H1 (cell line): ENCODE results near the gene KRTAP19-8. TPM values are rescaled to one million over a fixed set of nuclear protein-coding genes. Genes with fewer than 3 reads are reported as not detected.

ENCODE experiments used
- CTCF ChIA-PET: fragments of 300-600 bp; sonication (Branson Sonifier 250); formaldehyde crosslinking; loops from one replicate; lab custom pipeline; 2021; ENCODE audit not compliant: partially characterized antibody; lab: Charles Lee
- POLR2A ChIA-PET: fragments of 300-600 bp; sonication (Branson Sonifier 250); formaldehyde crosslinking; loops from one replicate; lab custom pipeline; 2021; ENCODE audit warnings: inconsistent platforms; ENCODE audit not compliant: partially characterized antibody; lab: Charles Lee
- DNase-seq, 2 experiments: peaks; one replicate each; pipeline versions ENCODE4 v3.0.0 to v3.0.0-alpha.2; 2010 to 2022; ENCODE audit warnings: low spot score in 2 of 2, low read depth in 1 of 2, mixed read lengths in 1 of 2
- FAIRE-seq: peaks from 2 replicates; lab custom pipeline; 2011; peaks lifted over from hg19 to GRCh38; lab: Jason Lieb, UNC
- H2AFZ ChIP-seq: 2 replicates; pipeline ENCODE4 v1.8.1; 2012; ENCODE audit warnings: low read length, inconsistent platforms
- H2AK5ac ChIP-seq: 2 replicates; pipeline ENCODE4 v1.6.1; 2013; ENCODE audit warnings: low read depth, low read length
- H2BK120ac ChIP-seq: replicated peaks from 2 replicates; pipeline ENCODE3; 2013; ENCODE audit warnings: low read depth, low read length, inconsistent platforms
- H2BK12ac ChIP-seq: 2 replicates; pipeline ENCODE4 v1.6.1; 2013; ENCODE audit warnings: low read depth, low read length
- H2BK15ac ChIP-seq: 2 replicates; pipeline ENCODE4 v1.6.1; 2013; ENCODE audit warnings: low read length
- H2BK20ac ChIP-seq: 2 replicates; pipeline ENCODE4 v1.6.1; 2013; ENCODE audit warnings: low read length
- H2BK5ac ChIP-seq: 2 replicates; pipeline ENCODE4 v1.6.1; 2013; ENCODE audit warnings: low read depth, low read length
- H3K14ac ChIP-seq: 2 replicates; pipeline ENCODE4 v1.6.1; 2013; ENCODE audit warnings: inconsistent platforms; ENCODE audit not compliant: insufficient read length
- H3K18ac ChIP-seq: 2 replicates; pipeline ENCODE4 v1.6.1; 2013; ENCODE audit warnings: low read length; ENCODE audit errors: extremely low read depth
- H3K23ac ChIP-seq: 2 replicates; pipeline ENCODE4 v1.6.1; 2013; ENCODE audit warnings: inconsistent platforms; ENCODE audit not compliant: insufficient read length
- H3K23me2 ChIP-seq: 2 replicates; pipeline ENCODE4 v1.6.1; 2013; ENCODE audit warnings: low read depth, low read length
- H3K27ac ChIP-seq: 2 replicates; pipeline ENCODE4 v1.6.1; 2011; ENCODE audit warnings: low read depth, low read length, inconsistent platforms
- H3K27me3 ChIP-seq, 4 experiments: replicated peaks in 1 of 4; 1 replicate in 1 of 4; 2 replicates in 3 of 4; pipeline versions ENCODE4 v1.6.1 to v1.8.1; 2011 to 2013; ENCODE audit warnings: low read length in 3 of 4, mild to moderate bottlenecking in 3 of 4, inconsistent platforms in 2 of 4, mixed read lengths in 2 of 4, moderate library complexity in 1 of 4; ENCODE audit not compliant: control insufficient read depth in 3 of 4, insufficient read depth in 3 of 4; ENCODE audit errors: extremely low read depth in 1 of 4
- H3K36me3 ChIP-seq, 4 experiments: 2 replicates each; pipeline versions ENCODE4 v1.6.1 to v1.8.1; 2011 to 2013; ENCODE audit warnings: mild to moderate bottlenecking in 4 of 4, low read length in 3 of 4, moderate library complexity in 2 of 4, control low read depth in 1 of 4, inconsistent platforms in 1 of 4; ENCODE audit not compliant: insufficient read depth in 4 of 4, control insufficient read depth in 2 of 4
- H3K4ac ChIP-seq: replicated peaks from 2 replicates; pipeline ENCODE3; 2013; ENCODE audit warnings: low read length, low read depth, mixed read lengths, inconsistent platforms; ENCODE audit not compliant: insufficient read length
- H3K4me1 ChIP-seq, 4 experiments: replicated peaks in 1 of 4; 1 replicate in 1 of 4; 2 replicates in 3 of 4; pipeline versions ENCODE4 v1.6.1 to v1.8.1; 2011 to 2013; ENCODE audit warnings: low read length in 3 of 4, inconsistent platforms in 2 of 4, mixed read lengths in 1 of 4; ENCODE audit not compliant: insufficient read depth in 4 of 4, control insufficient read depth in 3 of 4
- H3K4me2 ChIP-seq, 2 experiments: 2 replicates each; pipeline versions ENCODE4 v1.6.1 to v1.8.1; 2011 to 2013; ENCODE audit warnings: low read depth in 2 of 2, low read length in 2 of 2, control low read depth in 1 of 2, inconsistent platforms in 1 of 2, mild to moderate bottlenecking in 1 of 2; ENCODE audit not compliant: insufficient read depth in 1 of 2
- H3K4me3 ChIP-seq, 4 experiments: fragments of 200-600, 300-600 bp in 1 of 4; sonication (generic), shearing (Covaris generic), sonication (Bioruptor Twin) in 1 of 4; 2 replicates each; pipeline versions ENCODE4 v1.5.1 to v1.8.1; 2011 to 2016; ENCODE audit warnings: low read length in 4 of 4, low read depth in 3 of 4, control low read depth in 2 of 4, inconsistent platforms in 2 of 4, mild to moderate bottlenecking in 2 of 4, mixed read lengths in 1 of 4, moderate library complexity in 1 of 4; ENCODE audit not compliant: insufficient read depth in 2 of 4; ENCODE audit errors: extremely low read depth in 1 of 4
- H3K56ac ChIP-seq: replicated peaks from 2 replicates; pipeline ENCODE3; 2013; ENCODE audit warnings: low read depth, mild to moderate bottlenecking, mixed read lengths, low read length, inconsistent platforms; ENCODE audit not compliant: insufficient read length
- H3K79me1 ChIP-seq: 2 replicates; pipeline ENCODE4 v1.6.1; 2013; ENCODE audit warnings: low read depth, low read length, control low read depth
- H3K79me2 ChIP-seq, 2 experiments: 2 replicates each; pipeline versions ENCODE4 v1.6.1 to v1.8.1; 2012 to 2013; ENCODE audit warnings: low read length in 2 of 2, mild to moderate bottlenecking in 2 of 2, inconsistent platforms in 1 of 2; ENCODE audit not compliant: insufficient read depth in 2 of 2, control insufficient read depth in 1 of 2
- H3K9ac ChIP-seq, 4 experiments: replicated peaks in 1 of 4; 1 replicate in 1 of 4; 2 replicates in 3 of 4; pipeline versions ENCODE4 v1.6.1 to v1.8.1; 2011 to 2013; ENCODE audit warnings: low read depth in 3 of 4, low read length in 3 of 4, control low read depth in 2 of 4, mild to moderate bottlenecking in 2 of 4, moderate library complexity in 2 of 4, inconsistent platforms in 1 of 4; ENCODE audit errors: extremely low read depth in 1 of 4
- H3K9me3 ChIP-seq, 2 experiments: 2 replicates each; pipeline versions ENCODE4 v1.6.1 to v1.8.1; 2012 to 2013; ENCODE audit warnings: mild to moderate bottlenecking in 2 of 2, moderate library complexity in 2 of 2, control low read depth in 1 of 2, inconsistent platforms in 1 of 2, low read depth in 1 of 2, low read length in 1 of 2, mixed read lengths in 1 of 2; ENCODE audit not compliant: insufficient read depth in 2 of 2
- H4K20me1 ChIP-seq, 2 experiments: replicated peaks in 1 of 2; 2 replicates each; pipeline versions ENCODE3 to v1.8.1; 2011 to 2013; ENCODE audit warnings: inconsistent platforms in 2 of 2, low read length in 2 of 2, mild to moderate bottlenecking in 1 of 2; ENCODE audit not compliant: insufficient read depth in 2 of 2, control insufficient read depth in 1 of 2
- H4K5ac ChIP-seq: 2 replicates; pipeline ENCODE4 v1.6.1; 2013; ENCODE audit warnings: low read length, low read depth, mixed read lengths, inconsistent platforms; ENCODE audit not compliant: insufficient read length
- H4K8ac ChIP-seq: 2 replicates; pipeline ENCODE4 v1.8.0; 2013; ENCODE audit warnings: mild to moderate bottlenecking, moderate library complexity, low read length, inconsistent platforms; ENCODE audit not compliant: insufficient read depth; ENCODE audit errors: extremely low read depth
- H4K91ac ChIP-seq: replicated peaks from 2 replicates; pipeline ENCODE3; 2013; ENCODE audit warnings: low read length, mixed read lengths, inconsistent platforms; ENCODE audit not compliant: insufficient read length
- BRCA1 ChIP-seq: IDR thresholded peaks from 2 replicates; pipeline ENCODE4 v1.6.1; 2012; ENCODE audit warnings: low read depth, low read length, improper control_type of control experiment
- CBX5 ChIP-seq: fragments of 300-800, 300-1000 bp; sonication (generic); IDR thresholded peaks from 2 replicates; pipeline ENCODE4 v1.7.1; 2016; ENCODE audit warnings: antibody characterized with exemption, low read length, low read depth
- CHD2 ChIP-seq: IDR thresholded peaks from 2 replicates; pipeline ENCODE4 v1.6.1; 2012; ENCODE audit warnings: low read length, improper control_type of control experiment
- EGR1 ChIP-seq: IDR thresholded peaks from 2 replicates; pipeline ENCODE4 v1.6.1; 2011; ENCODE audit warnings: low read depth, low read length, borderline replicate concordance
- FOSL1 ChIP-seq: IDR thresholded peaks from 2 replicates; pipeline ENCODE4 v1.6.1; 2011; ENCODE audit warnings: mild to moderate bottlenecking, low read depth, low read length, moderate library complexity; ENCODE audit not compliant: insufficient read depth
- HDAC2 ChIP-seq, 2 experiments: fragments of 300-600 bp in 1 of 2; sonication (generic) in 1 of 2; IDR thresholded peaks; 2 replicates each; pipeline ENCODE4 v1.6.1; 2011 to 2012; ENCODE audit warnings: low read depth in 2 of 2, low read length in 2 of 2, mild to moderate bottlenecking in 2 of 2, moderate library complexity in 2 of 2, borderline replicate concordance in 1 of 2, inconsistent platforms in 1 of 2
- JUND ChIP-seq: IDR thresholded peaks from 2 replicates; pipeline ENCODE4 v1.6.1; 2011; ENCODE audit warnings: mild to moderate bottlenecking, improper control_type of control experiment, low read length
- KDM4A ChIP-seq: IDR thresholded peaks from one replicate; pipeline ENCODE4 v1.7.1; 2012; ENCODE audit warnings: low read depth, mild to moderate bottlenecking, moderate library complexity, low read length, inconsistent platforms; ENCODE audit not compliant: severe bottlenecking
- MAX ChIP-seq: IDR thresholded peaks from 2 replicates; pipeline ENCODE4 v1.6.1; 2012; ENCODE audit warnings: inconsistent platforms
- RAD21 ChIP-seq, 2 experiments: IDR thresholded peaks in 1 of 2; conservative IDR thresholded peaks in 1 of 2; 2 replicates each; pipeline ENCODE4 v1.6.1; 2011; ENCODE audit warnings: low read depth in 2 of 2, low read length in 2 of 2, improper control_type of control experiment in 1 of 2, inconsistent platforms in 1 of 2, mild to moderate bottlenecking in 1 of 2, moderate library complexity in 1 of 2
- RBBP5 ChIP-seq: IDR thresholded peaks from 2 replicates; pipeline ENCODE4 v1.7.1; 2012; ENCODE audit warnings: low read depth, mild to moderate bottlenecking, inconsistent platforms, low read length, moderate library complexity, borderline replicate concordance
- WGBS, 2 experiments: shearing (Covaris generic) in 1 of 2; methylation state at CpG; one replicate each; pipeline versions ENCODE4 v1.1.6 to v1.1.7; 2013 to 2015; ENCODE audit warnings: low lambda C conversion rate in 2 of 2, mixed read lengths in 2 of 2, inconsistent platforms in 1 of 2, low coverage in 1 of 2, missing lambda C conversion rate in 1 of 2; ENCODE audit not compliant: insufficient replicate concordance in 2 of 2, insufficient coverage in 1 of 2, insufficient read length in 1 of 2; ENCODE audit errors: extremely low coverage in 1 of 2, missing lambda C conversion rate in 1 of 2; 5-methylcytosine and 5-hydroxymethylcytosine counted together
- polyA plus RNA-seq, 7 experiments: library from polyadenylated mRNA; depleted of rRNA in 3 of 7; stranded (reverse) in 5 of 7; unstranded in 2 of 7; fragments of >200 nt in 5 of 7; fragments of 200-250 nt in 2 of 7; gene quantifications; 1 replicate in 5 of 7; 2 replicates in 1 of 7; 4 replicates in 1 of 7; pipeline versions ENCODE4 v1.2.1 to v1.2.3, GENCODE V29; 2011 to 2013; ENCODE audit warnings: missing spikeins in 2 of 7, mixed read lengths in 2 of 7
- total RNA-seq: library from RNA; stranded (reverse); fragmentation: NEBNext Ultra II Directional; extraction: Animal tissue kit (Norgen Biotek cat#: 25700); gene quantifications from 2 replicates; pipeline ENCODE4 v1.2.1, GENCODE V29; 2021

KRTAP19-8 gene
- total and polyA plus RNA-seq, 2 of the 8 experiments (the other 6 are each of a cell fraction or from before 2014, with no cell fraction given), result not detected

- Histone ChIP-seq H3K56ac (no peak overlapping the region), H2BK15ac (no peak overlapping the region), H4K20me1 (no peaks in the 10 kb centered on the region), H2BK120ac (no peak overlapping the region), H3K27me3 (no peaks in the 10 kb centered on the region), H2AFZ (no peak overlapping the region; the same call in 1 of the 2 replicates), H3K9me3 (peaks cover 0 to 5% of the 10 kb centered on the region in 2 experiments; a peak in 1 of 4 replicates), H3K23ac (no peak overlapping the region), H3K79me1 (no peaks in the 10 kb centered on the region), H4K5ac (no peak overlapping the region), H3K4ac (no peak overlapping the region), H3K36me3 (no peaks in the 10 kb centered on the region), H2BK20ac (no peak overlapping the region), H3K27ac (no peak overlapping the region), H2BK5ac (no peak overlapping the region), H3K79me2 (no peaks in the 10 kb centered on the region), H3K4me2 (no peak overlapping the region), H4K8ac (no peak overlapping the region), H3K23me2 (no peaks in the 10 kb centered on the region; the same call in 1 of the 2 replicates), H2BK12ac (no peak overlapping the region), H3K18ac (no peak overlapping the region), H2AK5ac (no peak overlapping the region), H3K9ac (no peak overlapping the region), H3K4me1 (no peaks in the 10 kb centered on the region), H4K91ac (no peak overlapping the region), H3K4me3 (no peak overlapping the region), H3K14ac (no peak overlapping the region)
- POLR2A ChIA-PET, result interaction anchor here (1.3 kb wide), 1 partner anchor 11 kb away, joined by 3 read pairs; no protein-coding TSS in a partner anchor
- DNase-seq (no peak), FAIRE-seq (no peak)
- CTCF ChIA-PET, result interaction anchor here (0.5 to 4.7 kb wide), 23 partner anchors 9 to 745 kb away, joined by 3 to 34 read pairs (median 4); no protein-coding TSS in a partner anchor
- WGBS, 2 experiments, result 88% methylated on average over 34 of the region's 34 CpGs; no CpG with 5 or more reads in 1 of the 2 experiments
- TF ChIP-seq CHD2, result no peak
- no peak for TF ChIP-seq KDM4A
- TF ChIP-seq BRCA1, result no peak
- no peak for TF ChIP-seq MAX
- TF ChIP-seq HDAC2 (IDR thresholded peaks at IDR 0.05; ENCODE audit: borderline replicate concordance in 1 of 2, low read depth in 2 of 2, low read length in 2 of 2), result no peak
- TF ChIP-seq FOSL1, result no peak
- no peak for TF ChIP-seq EGR1
- TF ChIP-seq RAD21 (IDR thresholded peaks at IDR 0.05 in 1 of 2, conservative IDR thresholded peaks at IDR 0.05 in 1 of 2; ENCODE audit: low read depth in 2 of 2, low read length in 2 of 2), result no peak
- TF ChIP-seq RBBP5, result no peak
- no peak for TF ChIP-seq JUND
- no peak for TF ChIP-seq CBX5
Measured at GRCh38 chr21:31087639-31088473, 49.6 kb upstream of the KRTAP19-8 start.
